GM19035 (cell line): Measurements from ENCODE around the gene DLGAP1.
"Not testable (repeated sequence)": the region's sequence is repeated elsewhere in the genome, so short reads cannot be mapped to it uniquely, and the experiment has no call there.

Experiments
- ATAC-seq: cut with Tn5 transposase; IDR thresholded peaks from one replicate; pipeline ENCODE4 v1.9.1; 2021; ENCODE audit not compliant: unreplicated experiment

DLGAP1 gene

GRCh38 chr18:3615374-3615985, 839.6 kb downstream of the DLGAP1 start:
- no peak for ATAC-seq

DNA sequence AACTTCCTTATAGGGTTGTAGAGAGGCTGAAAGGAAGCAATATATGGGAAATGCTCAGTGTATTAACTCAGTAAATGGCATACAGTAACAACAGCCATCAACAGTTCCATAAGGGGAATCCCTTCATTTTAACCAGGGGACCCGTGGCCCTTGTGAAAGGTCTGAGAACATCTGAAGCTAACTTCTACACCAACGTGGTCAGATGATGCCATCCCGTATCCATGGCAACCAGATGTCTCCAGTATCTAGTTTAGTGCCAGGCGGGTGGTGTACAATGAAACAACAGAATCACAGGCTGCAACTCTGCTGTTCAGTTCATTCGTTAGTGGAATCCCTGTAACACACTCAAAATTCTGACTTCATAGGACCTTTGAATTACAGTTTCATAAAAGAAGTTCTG, 842.8 kb downstream of the DLGAP1 start:
- ATAC-seq = no peak

- ATAC-seq = no peak
Measured at GRCh38 chr18:3611313-3612090, 843.6 kb downstream of the DLGAP1 start.

DNA sequence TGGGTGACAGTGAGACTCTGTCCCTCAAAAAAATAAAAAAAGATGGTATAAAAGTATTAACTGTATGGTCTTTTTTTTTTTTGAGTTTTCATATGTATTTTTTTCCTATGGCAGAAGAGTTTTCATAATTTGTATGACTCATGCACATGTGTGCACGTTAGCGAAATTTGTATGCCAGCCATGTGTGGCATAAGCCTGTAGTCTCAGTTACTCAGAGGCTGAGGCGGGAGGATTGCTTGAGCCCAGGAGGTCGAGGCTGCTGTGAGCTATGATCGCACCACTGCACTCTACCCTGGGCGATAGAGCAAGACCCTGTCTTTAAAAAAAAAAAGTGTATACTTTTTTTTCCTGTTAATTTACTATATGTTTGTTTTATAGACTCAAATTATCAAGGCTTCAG, 844.3 kb downstream of the DLGAP1 start:
- ATAC-seq = no peak

DNA sequence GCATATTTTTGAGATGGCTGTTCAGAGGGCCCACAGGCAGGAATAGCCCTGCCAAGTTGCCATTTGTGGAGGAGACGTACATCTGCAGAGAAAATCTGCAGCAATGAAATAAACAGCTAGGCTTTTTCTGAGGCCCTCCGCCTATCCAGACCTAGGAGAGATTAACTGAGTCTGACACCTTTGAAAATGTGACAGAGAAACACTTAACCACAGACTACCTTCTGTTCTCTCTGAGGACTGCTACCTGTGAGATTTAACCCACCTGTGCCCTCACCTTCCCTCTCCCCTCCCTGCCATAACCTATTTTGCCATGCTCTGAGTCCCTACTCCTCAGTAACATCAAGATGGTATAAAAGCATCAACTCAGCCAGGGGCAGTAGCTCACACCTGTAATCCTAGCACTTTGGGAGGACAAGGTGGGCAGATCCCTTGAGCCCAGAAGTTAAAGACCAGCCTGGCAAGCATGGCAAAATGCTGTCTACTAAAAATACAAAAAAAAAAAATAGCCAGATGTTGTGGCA, 844.9 kb downstream of the DLGAP1 start:
- no peak for ATAC-seq

DNA sequence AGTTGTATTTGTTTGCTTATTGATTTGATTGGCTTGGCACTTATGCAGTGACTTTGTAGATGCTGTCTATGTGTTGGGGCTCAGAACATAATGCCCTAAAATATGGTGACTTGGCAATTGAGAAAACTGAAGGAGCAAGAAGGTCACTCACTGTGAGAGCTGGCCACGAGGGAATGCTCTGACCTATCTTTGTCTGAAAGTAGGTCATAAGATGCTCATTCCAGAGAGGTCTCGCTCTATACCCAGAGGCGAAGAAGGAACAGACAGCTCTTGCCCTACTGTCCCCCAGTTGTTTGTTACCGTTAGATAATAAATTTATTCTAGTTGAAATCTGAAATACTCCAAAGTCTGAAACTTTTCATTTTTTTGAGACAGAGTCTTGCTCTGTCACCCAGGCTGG, 846.6 kb downstream of the DLGAP1 start:
- no peak for ATAC-seq

GRCh38 chr18:3608099-3608453, 847.0 kb downstream of the DLGAP1 start:
- not testable (repeated sequence) for ATAC-seq

- ATAC-seq = no peak
Measured at GRCh38 chr18:3607309-3608098, 847.6 kb downstream of the DLGAP1 start.

DNA sequence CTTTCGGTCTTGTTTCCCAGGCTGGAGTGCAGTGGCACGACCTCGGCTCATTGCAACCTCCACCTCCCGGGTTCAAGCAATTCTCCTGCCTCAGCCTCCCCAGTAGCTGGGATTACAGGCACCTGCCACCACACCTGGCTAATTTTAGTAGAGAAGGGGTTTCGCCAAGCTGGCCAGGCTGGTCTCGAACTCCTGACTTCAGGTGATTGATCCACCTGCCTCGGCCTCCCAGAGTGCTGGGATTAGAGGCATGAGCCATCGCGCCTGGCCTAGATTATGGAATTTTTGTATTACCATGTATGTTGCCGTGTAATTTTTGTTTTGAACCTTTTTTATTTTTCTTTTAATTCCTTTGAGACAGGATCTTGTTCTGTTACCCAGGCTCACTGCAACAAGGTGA, 848.2 kb downstream of the DLGAP1 start:
- ATAC-seq = not testable (repeated sequence)

- ATAC-seq = no peak
Measured at GRCh38 chr18:3605954-3606443, 849.1 kb downstream of the DLGAP1 start.

GRCh38 chr18:3605486-3605952, 849.6 kb downstream of the DLGAP1 start:
- no peak for ATAC-seq

DNA sequence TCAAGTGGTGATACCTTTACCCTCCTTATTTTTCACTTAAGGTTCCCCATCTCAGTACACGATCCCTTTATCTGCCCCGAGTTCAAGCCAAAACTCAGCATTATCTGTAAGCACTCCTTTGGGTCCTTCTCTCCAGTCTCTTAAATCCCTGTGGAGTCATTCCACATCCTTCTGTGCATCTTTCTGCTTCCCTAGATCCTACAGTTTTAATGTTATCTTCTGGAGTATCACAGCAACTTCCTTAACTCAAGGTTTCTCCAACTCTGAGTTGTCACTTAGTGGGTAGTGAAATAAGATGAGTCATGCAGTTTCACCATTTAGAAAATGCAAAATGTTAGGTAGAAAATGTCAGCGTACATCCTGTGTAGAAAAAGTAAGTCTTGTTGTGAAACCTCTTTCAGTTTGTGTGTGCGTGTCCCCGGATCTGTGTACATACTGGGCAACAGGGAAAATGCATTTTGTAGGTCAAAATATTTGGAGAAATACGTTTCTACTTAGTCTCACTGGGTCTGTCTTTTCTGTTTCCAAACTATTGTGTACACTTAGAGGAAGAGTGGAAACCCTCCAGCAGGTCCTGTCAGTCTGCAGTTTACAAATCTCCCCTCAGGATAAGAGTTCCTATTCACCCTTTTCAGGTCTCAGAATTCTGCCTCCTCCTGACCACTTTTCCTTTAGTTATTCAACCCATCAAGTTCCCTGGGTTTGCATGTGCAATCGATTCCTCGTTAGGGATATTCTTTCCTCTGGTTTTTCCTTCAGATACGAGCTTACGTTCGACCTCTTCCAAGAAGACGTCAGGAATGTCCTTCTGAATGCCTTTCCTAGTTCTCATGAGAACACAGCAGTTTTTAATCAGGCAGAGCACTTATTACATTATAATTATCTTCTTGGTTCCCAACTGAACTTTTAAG, 850.4 kb downstream of the DLGAP1 start:
- peak; percentile 90 for ATAC-seq

DNA sequence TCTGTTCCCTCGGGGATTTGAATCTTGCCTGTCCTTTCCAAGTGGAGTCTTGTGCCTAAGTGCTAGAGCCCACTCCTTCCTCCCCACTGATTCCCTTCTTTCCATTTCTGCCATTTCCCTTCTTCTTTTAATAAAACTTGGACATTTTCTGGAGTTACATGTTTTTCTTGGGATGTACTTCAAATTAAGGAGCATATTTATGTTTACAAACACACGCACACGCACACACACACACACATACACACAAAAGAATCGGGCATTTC, 850.9 kb downstream of the DLGAP1 start:
- ATAC-seq = no peak

- ATAC-seq = no peak
Measured at GRCh38 chr18:3603421-3604234, 851.5 kb downstream of the DLGAP1 start.

- not testable (repeated sequence) for ATAC-seq
Measured at GRCh38 chr18:3601106-3601755, 853.9 kb downstream of the DLGAP1 start.

DNA sequence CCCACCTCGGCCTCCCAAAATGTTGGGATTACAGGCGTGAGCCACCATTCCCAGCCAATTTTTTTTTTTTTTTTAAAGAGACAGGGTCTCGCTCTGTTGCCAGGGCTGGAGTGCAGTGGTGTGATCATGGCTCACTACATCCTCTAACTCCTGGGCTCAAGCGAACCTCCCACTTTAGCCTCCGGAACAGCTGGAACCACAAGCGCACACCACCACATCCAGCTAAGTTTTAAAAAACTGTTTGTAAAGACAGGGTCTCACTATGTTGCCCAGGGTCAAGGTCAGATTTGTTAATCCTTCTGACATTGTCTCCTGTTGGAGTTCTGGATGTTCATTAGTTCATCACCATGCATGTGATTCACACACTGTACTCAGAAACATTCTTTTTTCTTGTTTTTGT, 855.2 kb downstream of the DLGAP1 start:
- ATAC-seq = no peak

GRCh38 chr18:3599195-3599594, 855.9 kb downstream of the DLGAP1 start:
- ATAC-seq = no peak

DNA sequence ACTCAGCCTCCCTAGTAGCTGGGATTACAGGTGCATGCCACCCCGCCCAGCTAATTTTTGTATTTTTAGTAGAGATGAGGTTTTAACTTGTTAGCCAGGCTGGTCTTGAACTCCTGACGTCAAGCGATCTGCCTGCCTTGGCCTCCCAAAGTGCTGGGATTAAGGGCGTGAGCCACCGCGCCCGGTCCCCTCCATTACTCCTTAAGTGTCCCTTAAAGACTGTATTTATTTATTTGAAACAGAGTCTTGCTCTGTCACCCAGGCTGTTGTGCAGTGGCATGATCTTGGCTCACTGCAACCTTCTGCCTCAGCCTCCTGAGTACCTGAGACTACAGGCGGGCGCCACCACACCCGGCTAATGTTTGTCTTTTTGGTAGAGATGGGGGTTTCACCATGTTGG, 856.5 kb downstream of the DLGAP1 start:
- ATAC-seq = no peak
